Stimulated activated CD8-positive, alpha-beta memory T cell treated with anti-CD3 and anti-CD28 coated beads, Interleukin-2, amount 100 ng/mL, for 48 hours (primary cell): ENCODE data around the gene ERO1A.
A peak's percentile ranks its signal among the peaks of the same experiment; 100 is the strongest.
"Not testable (repeated sequence)": the region's sequence is repeated elsewhere in the genome, so short reads cannot be mapped to it uniquely, and the experiment has no call there.

Source experiments
- DNase-seq, 2 donors: peaks; one replicate each; pipeline ENCODE4 v3.0.0-alpha.2; 2020; ENCODE audit warnings: low read depth in 2 of 2

ERO1A gene

GRCh38 chr14:52695481-52696091 lies at the start of gene ERO1A:
Gene ERO1A (minus strand): TSS chr14:52695558. CDS start chr14:52695481, 77 bp downstream.
- DNase-seq: peak; percentile 55 to 64

GRCh38 chr14:52741865-52742264 lies 46.5 kb upstream of the ERO1A start:
- no peak for DNase-seq

DNA sequence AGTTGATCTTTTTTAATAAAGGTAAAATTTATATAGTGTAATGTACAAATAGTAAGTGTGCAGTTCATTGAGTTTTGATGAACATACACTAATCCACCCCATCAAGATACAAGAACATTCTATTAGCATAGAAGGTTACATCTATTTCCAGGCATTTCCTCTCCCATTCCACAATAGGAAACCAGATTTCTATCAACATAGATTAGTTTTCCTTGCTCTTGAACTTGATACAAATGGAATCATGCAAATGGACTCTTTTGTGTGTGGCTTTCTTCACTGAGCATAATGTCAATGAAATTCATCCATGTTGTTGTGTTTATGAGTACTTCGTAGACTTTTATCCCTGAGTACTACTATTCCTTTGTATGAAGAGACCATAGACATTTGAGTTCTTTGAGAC lies 45.4 kb upstream of the ERO1A start:
- no peak for DNase-seq

- no peak for DNase-seq
These were observed 43.1 kb upstream of the ERO1A start for GRCh38 chr14:52738409-52738808.

- DNase-seq: no peak
These were observed 40.6 kb upstream of the ERO1A start for GRCh38 chr14:52735921-52736489.

DNA sequence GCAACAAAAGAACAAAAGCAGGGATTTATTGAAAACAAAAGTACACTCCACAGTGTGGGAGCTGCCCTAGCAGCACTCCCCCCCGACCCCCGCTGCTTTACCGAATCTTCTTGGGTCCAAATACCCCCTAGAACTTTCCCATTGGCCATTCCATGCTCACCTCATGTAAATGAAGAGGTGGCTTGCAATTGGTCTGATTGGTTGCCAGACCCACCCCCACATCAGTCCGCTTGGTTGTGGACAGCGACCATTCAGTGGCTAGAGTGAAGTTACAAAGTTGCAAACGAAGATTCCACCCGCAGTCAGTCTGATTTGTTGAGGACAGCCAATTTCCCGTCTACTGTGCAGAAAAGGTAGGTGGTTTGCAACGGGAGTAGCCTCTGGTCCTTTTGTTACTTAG lies 38.5 kb upstream of the ERO1A start:
- DNase-seq: no peak

DNA sequence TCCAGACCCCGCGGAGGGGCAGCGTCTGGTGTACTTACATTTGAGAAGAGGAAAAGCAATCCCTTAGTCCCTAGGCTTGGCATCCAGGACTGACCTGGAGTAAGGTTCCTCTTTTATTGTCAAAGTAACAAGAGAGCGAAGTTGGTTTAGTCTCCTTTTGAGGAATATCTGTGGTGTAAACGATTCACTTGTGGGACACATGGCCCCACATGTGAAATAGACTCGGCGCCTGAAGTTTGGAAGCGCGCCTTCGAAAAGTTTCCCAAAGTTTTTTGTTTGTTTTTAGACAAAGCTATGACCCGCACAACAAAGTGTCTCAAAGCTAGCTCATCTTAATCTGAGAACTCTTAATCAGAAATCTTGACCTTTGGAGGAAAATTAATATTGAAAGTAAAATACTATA lies 35.4 kb upstream of the ERO1A start:
- no peak for DNase-seq

- DNase-seq: peak; percentile 98 to 99
These were observed 34.8 kb upstream of the ERO1A start, which contains the start of gene STYX for GRCh38 chr14:52729925-52730708. Gene STYX (plus strand): TSS chr14:52730166. CDS start chr14:52730475, 309 bp downstream.

GRCh38 chr14:52729585-52729924 lies 34.2 kb upstream of the ERO1A start:
- no peak for DNase-seq

GRCh38 chr14:52729035-52729434 lies 33.7 kb upstream of the ERO1A start:
- DNase-seq: not testable (repeated sequence)

DNA sequence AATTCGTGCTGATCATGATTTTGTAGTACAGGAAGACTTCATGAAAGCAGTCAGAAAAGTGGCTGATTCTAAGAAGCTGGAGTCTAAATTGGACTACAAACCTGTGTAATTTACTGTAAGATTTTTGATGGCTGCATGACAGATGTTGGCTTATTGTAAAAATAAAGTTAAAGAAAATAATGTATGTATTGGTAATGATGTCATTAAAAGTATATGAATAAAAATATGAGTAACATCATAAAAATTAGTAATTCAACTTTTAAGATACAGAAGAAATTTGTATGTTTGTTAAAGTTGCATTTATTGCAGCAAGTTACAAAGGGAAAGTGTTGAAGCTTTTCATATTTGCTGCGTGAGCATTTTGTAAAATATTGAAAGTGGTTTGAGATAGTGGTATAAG lies 32.2 kb upstream of the ERO1A start:
- not testable (repeated sequence) for DNase-seq

DNA sequence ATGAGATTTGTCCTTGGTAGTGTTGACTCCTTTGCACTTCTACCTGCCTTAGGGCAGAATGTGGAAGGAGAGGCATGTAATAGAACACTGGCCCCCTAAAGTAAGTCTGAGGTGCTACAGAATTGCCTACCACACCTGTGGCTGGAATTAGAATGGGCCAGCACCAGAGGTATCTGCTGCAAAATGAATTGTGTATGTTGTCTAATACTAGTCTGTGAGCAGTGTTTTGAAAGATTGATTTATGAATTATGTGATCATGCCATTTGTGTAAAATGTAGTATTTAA lies 28.9 kb upstream of the ERO1A start:
- DNase-seq: no peak

GRCh38 chr14:52723514-52724359 lies 28.4 kb upstream of the ERO1A start:
- no peak for DNase-seq

- no peak for DNase-seq
These were observed 20.8 kb upstream of the ERO1A start for GRCh38 chr14:52716155-52716554.

DNA sequence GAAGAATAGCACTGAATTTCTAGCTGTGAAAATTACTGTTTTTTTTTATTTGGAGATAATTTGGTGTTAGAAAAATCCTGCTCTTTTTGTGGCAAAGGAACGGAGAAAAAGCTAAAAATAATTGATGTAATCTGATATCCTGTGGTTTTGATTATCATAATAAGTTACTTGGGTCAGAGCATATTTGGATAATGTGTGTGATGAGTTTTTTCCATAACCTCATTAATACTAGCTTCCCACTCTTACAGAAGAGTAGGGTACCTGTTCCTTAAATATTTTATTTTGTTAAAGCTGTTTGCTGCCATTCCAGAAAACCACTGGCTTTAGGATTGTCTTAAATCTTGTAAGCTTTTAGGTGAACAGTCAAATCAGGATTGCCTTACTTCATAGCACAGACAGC lies 16.3 kb upstream of the ERO1A start:
- DNase-seq: no peak

DNA sequence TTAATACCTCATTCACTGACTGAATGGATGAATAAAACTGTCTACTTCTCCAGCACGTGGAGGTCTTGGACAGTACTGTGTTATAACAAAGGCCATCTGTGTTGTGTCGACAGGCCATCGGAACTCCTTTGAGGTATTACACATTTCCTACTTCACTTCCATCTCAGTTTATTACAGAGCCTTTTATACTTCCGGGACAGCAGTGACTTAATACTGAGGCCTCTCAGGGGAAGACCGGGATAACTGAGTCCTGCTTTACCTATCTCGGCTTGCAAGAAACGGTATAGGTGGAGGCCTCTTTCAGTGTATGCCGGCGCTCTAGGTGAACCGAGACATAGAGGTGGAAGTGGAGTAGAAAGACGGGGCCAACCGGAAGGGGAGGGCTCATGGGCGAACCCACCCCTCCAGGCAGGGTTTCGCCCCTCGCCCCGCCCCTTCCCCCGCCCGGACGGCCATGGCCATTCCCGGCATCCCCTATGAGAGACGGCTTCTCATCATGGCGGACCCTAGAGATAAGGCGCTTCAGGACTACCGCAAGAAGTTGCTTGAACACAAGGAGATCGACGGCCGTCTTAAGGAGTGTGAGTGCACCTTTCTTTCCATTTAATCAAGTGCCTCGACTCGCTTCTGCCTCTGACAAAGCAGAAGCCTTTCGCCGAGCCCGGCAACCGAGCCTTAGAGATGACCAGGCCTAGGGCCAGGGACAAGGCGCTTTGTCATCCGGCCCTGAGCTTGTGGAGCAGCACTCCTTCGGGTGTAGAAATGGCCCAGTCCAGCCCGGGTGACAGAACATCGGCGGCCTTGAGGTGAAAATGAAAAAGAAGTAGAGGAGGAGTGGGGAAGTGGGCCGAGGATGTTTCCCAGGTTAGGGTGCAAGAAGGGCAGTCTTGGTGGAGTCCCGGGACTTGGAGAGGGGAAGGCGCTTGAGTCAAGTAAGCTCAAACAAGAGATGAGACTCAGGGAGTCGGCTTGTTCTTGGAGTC lies 11.7 kb upstream of the ERO1A start, which contains the start of gene PSMC6:
Gene PSMC6, plus strand, starts transcription at position 477 of the 983 bp plus-strand sequence. Its CDS starts 20 bp downstream, at position 497.
- DNase-seq: peak; percentile 93 to 94

- peak in 1 of 2 donors; percentile 36 for DNase-seq
These were observed 10.9 kb upstream of the ERO1A start for GRCh38 chr14:52706286-52706685.

DNA sequence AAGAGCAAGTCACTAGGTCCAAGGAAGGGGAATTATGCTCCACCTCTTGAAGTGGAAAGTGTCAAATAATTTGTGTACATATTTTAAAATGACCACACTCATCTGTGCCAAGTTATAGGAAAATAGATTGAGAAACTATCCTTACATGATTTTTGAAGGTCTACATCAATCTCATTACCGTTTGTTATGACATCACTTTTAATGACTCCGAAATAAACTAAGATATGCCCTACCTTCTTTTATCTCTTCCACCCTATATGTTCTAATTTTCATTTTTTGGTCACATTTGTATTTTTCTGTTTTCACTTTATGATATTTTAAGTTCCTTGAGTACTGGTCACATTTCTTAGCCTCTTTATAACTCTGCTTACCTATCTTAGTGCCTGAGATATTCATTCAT lies 8.3 kb upstream of the ERO1A start:
- no peak for DNase-seq

DNA sequence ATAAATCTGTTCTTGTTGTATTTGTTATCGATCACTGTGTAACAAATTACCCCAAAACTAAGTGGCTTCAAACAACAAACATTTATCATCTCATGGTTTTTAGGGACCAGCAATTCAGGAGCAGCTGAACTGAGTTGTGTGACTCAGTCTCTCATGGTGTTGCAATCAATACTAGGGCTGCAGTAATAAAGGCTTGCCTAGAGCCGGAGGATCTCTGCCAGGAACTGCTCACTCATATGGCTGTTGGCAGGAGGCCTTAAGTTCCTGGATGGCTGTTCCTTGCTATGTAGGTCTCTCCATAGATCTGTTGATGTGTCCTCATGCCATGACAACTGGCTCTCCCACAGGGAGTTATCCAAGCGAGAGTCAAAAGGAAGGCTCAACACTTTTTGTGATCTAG lies 7.9 kb upstream of the ERO1A start:
- no peak for DNase-seq

- DNase-seq: no peak
These were observed 5.9 kb upstream of the ERO1A start for GRCh38 chr14:52701223-52701622.

DNA sequence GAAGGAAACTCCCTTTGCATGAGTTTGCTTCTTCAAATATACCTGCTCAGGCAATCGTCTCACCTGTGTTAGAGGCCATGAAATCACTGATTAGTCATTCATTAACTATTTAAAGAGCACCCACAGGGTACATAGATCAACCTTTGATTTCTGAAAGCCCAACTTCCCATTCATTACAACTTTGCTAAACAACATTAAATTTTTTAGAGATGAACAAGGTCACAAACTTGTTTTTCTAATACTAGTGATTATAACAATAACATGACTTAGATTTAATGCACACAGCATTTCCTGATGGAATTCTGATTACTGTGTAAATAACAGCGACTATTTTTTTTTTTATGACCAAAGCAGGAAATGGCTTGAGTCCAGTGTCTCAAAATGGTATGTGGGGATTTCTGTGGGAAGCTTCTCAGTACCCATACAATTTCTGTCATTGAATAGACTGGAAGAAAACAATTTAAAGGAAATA lies 5.4 kb upstream of the ERO1A start:
- DNase-seq: no peak
